Measurements from ENCODE around the gene UST.

Gene UST

GRCh38 chr6:149007846-149008245, 261.0 kb downstream of the UST start:
- Histone ChIP-seq H2BK15ac (replicated peaks; ENCODE audit: low read depth) (no peak overlapping the region), H3K27me3 (ENCODE audit: insufficient read depth, low read length, poor library complexity) (no peaks in the 10 kb centered on the region), H3K23ac (ENCODE audit: low read length) (no peak overlapping the region), H3K79me2 (ENCODE audit: control insufficient read depth, insufficient read depth, low read length) (no peaks in the 10 kb centered on the region), H3K36me3 (ENCODE audit: control insufficient read depth, insufficient read depth, low read length) (no peaks in the 10 kb centered on the region), H3K4ac (ENCODE audit: low read depth, low read length) (no peak overlapping the region), H3K18ac (ENCODE audit: low read length) (no peak overlapping the region), H2AK5ac (ENCODE audit: low read length) (no peak overlapping the region), H3K9ac (ENCODE audit: low read length) (no peak overlapping the region), H3K56ac (ENCODE audit: low read length) (no peak overlapping the region), H2BK120ac (ENCODE audit: low read depth, low read length) (no peak overlapping the region), H3K79me1 (ENCODE audit: low read length) (no peaks in the 10 kb centered on the region), H3K4me3 (ENCODE audit: low read length) (no peak overlapping the region), H3K4me1 (ENCODE audit: control insufficient read depth, low read depth, low read length) (no peaks in the 10 kb centered on the region), H4K5ac (ENCODE audit: low read length) (no peak overlapping the region), H3K27ac (ENCODE audit: low read depth, low read length) (no peak overlapping the region), H3K4me2 (ENCODE audit: low read length) (no peak overlapping the region), H4K8ac (ENCODE audit: low read depth, low read length) (no peak overlapping the region), H2BK5ac (ENCODE audit: low read length) (no peak overlapping the region)
- no peak for DNase-seq
- no CpG with 5 or more reads among the region's 2 CpGs for WGBS (ENCODE audit: extremely low coverage, insufficient coverage, low lambda C conversion rate)

GRCh38 chr6:149008741-149009140, 261.9 kb downstream of the UST start:
- H3K36me3 ChIP-seq (ENCODE audit: control insufficient read depth, insufficient read depth, low read length): no peaks in the 10 kb centered on the region
- no peak overlapping the region for H3K23ac ChIP-seq (ENCODE audit: low read length)
- no peak for DNase-seq
- H2AK5ac ChIP-seq (ENCODE audit: low read length): no peak overlapping the region
- no peaks in the 10 kb centered on the region for H3K27me3 ChIP-seq (ENCODE audit: insufficient read depth, low read length, poor library complexity)
- no peaks in the 10 kb centered on the region for H3K79me2 ChIP-seq (ENCODE audit: control insufficient read depth, insufficient read depth, low read length)
- no peak overlapping the region for H4K5ac ChIP-seq (ENCODE audit: low read length)
- no peak overlapping the region for H4K8ac ChIP-seq (ENCODE audit: low read depth, low read length)
- no peak overlapping the region for H3K56ac ChIP-seq (ENCODE audit: low read length)
- H3K4ac ChIP-seq (ENCODE audit: low read depth, low read length): no peak overlapping the region
- H3K27ac ChIP-seq (ENCODE audit: low read depth, low read length): no peak overlapping the region
- no peaks in the 10 kb centered on the region for H3K79me1 ChIP-seq (ENCODE audit: low read length)
- H2BK5ac ChIP-seq (ENCODE audit: low read length): no peak overlapping the region
- H3K4me2 ChIP-seq (ENCODE audit: low read length): no peak overlapping the region
- no peaks in the 10 kb centered on the region for H3K4me1 ChIP-seq (ENCODE audit: control insufficient read depth, low read depth, low read length)
- no peak overlapping the region for H3K18ac ChIP-seq (ENCODE audit: low read length)
- H2BK120ac ChIP-seq (ENCODE audit: low read depth, low read length): no peak overlapping the region
- no peak overlapping the region for H2BK15ac ChIP-seq (replicated peaks; ENCODE audit: low read depth)
- no peak overlapping the region for H3K4me3 ChIP-seq (ENCODE audit: low read length)
- H3K9ac ChIP-seq (ENCODE audit: low read length): no peak overlapping the region
- no CpG with 5 or more reads among the region's 2 CpGs for WGBS (ENCODE audit: extremely low coverage, insufficient coverage, low lambda C conversion rate)

- H4K5ac ChIP-seq (ENCODE audit: low read length): no peak overlapping the region
- no peak overlapping the region for H3K4ac ChIP-seq (ENCODE audit: low read depth, low read length)
- H3K18ac ChIP-seq (ENCODE audit: low read length): no peak overlapping the region
- H2AK5ac ChIP-seq (ENCODE audit: low read length): no peak overlapping the region
- H3K23ac ChIP-seq (ENCODE audit: low read length): no peak overlapping the region
- H2BK120ac ChIP-seq (ENCODE audit: low read depth, low read length): no peak overlapping the region
- no peak overlapping the region for H3K27ac ChIP-seq (ENCODE audit: low read depth, low read length)
- H4K8ac ChIP-seq (ENCODE audit: low read depth, low read length): no peak overlapping the region
- H3K4me1 ChIP-seq (ENCODE audit: control insufficient read depth, low read depth, low read length): no peaks in the 10 kb centered on the region
- no peaks in the 10 kb centered on the region for H3K79me2 ChIP-seq (ENCODE audit: control insufficient read depth, insufficient read depth, low read length)
- no peak overlapping the region for H3K9ac ChIP-seq (ENCODE audit: low read length)
- no CpG with 5 or more reads among the region's 6 CpGs for WGBS (ENCODE audit: extremely low coverage, insufficient coverage, low lambda C conversion rate)
- peak; percentile 38 for DNase-seq
- H3K56ac ChIP-seq (ENCODE audit: low read length): no peak overlapping the region
- H2BK15ac ChIP-seq (replicated peaks; ENCODE audit: low read depth): no peak overlapping the region
- H3K4me3 ChIP-seq (ENCODE audit: low read length): no peak overlapping the region
- H2BK5ac ChIP-seq (ENCODE audit: low read length): no peak overlapping the region
- H3K79me1 ChIP-seq (ENCODE audit: low read length): no peaks in the 10 kb centered on the region
- H3K36me3 ChIP-seq (ENCODE audit: control insufficient read depth, insufficient read depth, low read length): no peaks in the 10 kb centered on the region
- H3K4me2 ChIP-seq (ENCODE audit: low read length): no peak overlapping the region
- no peaks in the 10 kb centered on the region for H3K27me3 ChIP-seq (ENCODE audit: insufficient read depth, low read length, poor library complexity)
Measured at GRCh38 chr6:149012040-149012545, 265.3 kb downstream of the UST start.

GRCh38 chr6:149013586-149014344, 266.9 kb downstream of the UST start:
- peak; percentile 25 for DNase-seq
- H2BK120ac ChIP-seq (ENCODE audit: low read depth, low read length): no peak overlapping the region
- H3K36me3 ChIP-seq (ENCODE audit: control insufficient read depth, insufficient read depth, low read length): no peaks in the 10 kb centered on the region
- no peaks in the 10 kb centered on the region for H3K79me1 ChIP-seq (ENCODE audit: low read length)
- no peak overlapping the region for H3K18ac ChIP-seq (ENCODE audit: low read length)
- no peaks in the 10 kb centered on the region for H3K79me2 ChIP-seq (ENCODE audit: control insufficient read depth, insufficient read depth, low read length)
- no peak overlapping the region for H2BK15ac ChIP-seq (replicated peaks; ENCODE audit: low read depth)
- H4K5ac ChIP-seq (ENCODE audit: low read length): no peak overlapping the region
- H2AK5ac ChIP-seq (ENCODE audit: low read length): no peak overlapping the region
- H3K4ac ChIP-seq (ENCODE audit: low read depth, low read length): no peak overlapping the region
- H3K4me1 ChIP-seq (ENCODE audit: control insufficient read depth, low read depth, low read length): no peaks in the 10 kb centered on the region
- peak overlapping the region; percentile 36 for H3K56ac ChIP-seq (ENCODE audit: low read length)
- H3K23ac ChIP-seq (ENCODE audit: low read length): no peak overlapping the region
- WGBS (ENCODE audit: extremely low coverage, insufficient coverage, low lambda C conversion rate): no CpG with 5 or more reads among the region's 6 CpGs
- H3K27me3 ChIP-seq (ENCODE audit: insufficient read depth, low read length, poor library complexity): no peaks in the 10 kb centered on the region
- H4K8ac ChIP-seq (ENCODE audit: low read depth, low read length): no peak overlapping the region
- no peak overlapping the region for H3K9ac ChIP-seq (ENCODE audit: low read length)
- no peak overlapping the region for H2BK5ac ChIP-seq (ENCODE audit: low read length)
- no peak overlapping the region for H3K27ac ChIP-seq (ENCODE audit: low read depth, low read length)
- no peak overlapping the region for H3K4me2 ChIP-seq (ENCODE audit: low read length)
- H3K4me3 ChIP-seq (ENCODE audit: low read length): no peak overlapping the region

GRCh38 chr6:149014631-149015534, 268.1 kb downstream of the UST start:
- peak; percentile 89 for DNase-seq
- WGBS (ENCODE audit: extremely low coverage, insufficient coverage, low lambda C conversion rate): no CpG with 5 or more reads among the region's 7 CpGs
- H3K9ac ChIP-seq (ENCODE audit: low read length): no peak overlapping the region
- no peak overlapping the region for H4K5ac ChIP-seq (ENCODE audit: low read length)
- no peak overlapping the region for H2BK120ac ChIP-seq (ENCODE audit: low read depth, low read length)
- no peak overlapping the region for H3K4ac ChIP-seq (ENCODE audit: low read depth, low read length)
- H3K4me1 ChIP-seq (ENCODE audit: control insufficient read depth, low read depth, low read length): no peaks in the 10 kb centered on the region
- no peaks in the 10 kb centered on the region for H3K79me1 ChIP-seq (ENCODE audit: low read length)
- H3K18ac ChIP-seq (ENCODE audit: low read length): no peak overlapping the region
- no peak overlapping the region for H3K4me2 ChIP-seq (ENCODE audit: low read length)
- H3K27ac ChIP-seq (ENCODE audit: low read depth, low read length): no peak overlapping the region
- H3K27me3 ChIP-seq (ENCODE audit: insufficient read depth, low read length, poor library complexity): no peaks in the 10 kb centered on the region
- H4K8ac ChIP-seq (ENCODE audit: low read depth, low read length): no peak overlapping the region
- no peak overlapping the region for H2BK15ac ChIP-seq (replicated peaks; ENCODE audit: low read depth)
- H3K4me3 ChIP-seq (ENCODE audit: low read length): no peak overlapping the region
- no peak overlapping the region for H3K56ac ChIP-seq (ENCODE audit: low read length)
- no peaks in the 10 kb centered on the region for H3K36me3 ChIP-seq (ENCODE audit: control insufficient read depth, insufficient read depth, low read length)
- no peak overlapping the region for H2AK5ac ChIP-seq (ENCODE audit: low read length)
- no peaks in the 10 kb centered on the region for H3K79me2 ChIP-seq (ENCODE audit: control insufficient read depth, insufficient read depth, low read length)
- no peak overlapping the region for H2BK5ac ChIP-seq (ENCODE audit: low read length)
- H3K23ac ChIP-seq (ENCODE audit: low read length): no peak overlapping the region

Measured in mesendoderm (in vitro differentiated cells).